Measurements from ENCODE around the gene PIK3AP1. TPM values are rescaled to one million over a fixed set of nuclear protein-coding genes. Genes with fewer than 3 reads are reported as not detected.

Gene PIK3AP1
- total and polyA plus RNA-seq, 2 of the 13 experiments (the other 11 are each of a cell fraction or from before 2014, with no cell fraction given) = 3.6 to 13.8 TPM

Small RNA genes lying within 50 kb of the gene (small RNA-seq; reads per million reads assigned to genes)
- gene RNA5SP324 (ENCODE audit: insufficient read depth in 2 of 3, insufficient read length in 3 of 3, low read depth in 2 of 3, low replicate concordance in 1 of 3) = 0 reads per million in 3 experiments
- gene RNU6-1274P (ENCODE audit: insufficient read depth in 2 of 3, insufficient read length in 3 of 3, low read depth in 2 of 3, low replicate concordance in 1 of 3) = 0.10 to 0.97 (median 0.65) reads per million in 3 experiments

Other genes starting within 250 kb of the PIK3AP1 start
- gene TLL2, start 206.6 kb downstream of the PIK3AP1 start, total RNA-seq (2016; rRNA removed; fragmentation: Illumina TruSeq; extraction: Trizol) = 0.09 TPM in 1 of 2 replicates, not detected in the other
- 0.01 TPM in 1 of 2 replicates, not detected in the other for gene TLL2, start 206.6 kb downstream of the PIK3AP1 start, polyA plus RNA-seq (2011; rRNA removed)
- gene TM9SF3, start 133.5 kb downstream of the PIK3AP1 start, total RNA-seq (2016; rRNA removed; fragmentation: Illumina TruSeq; extraction: Trizol) = 86.8 and 120 TPM in 2 replicates
- 38.4 and 43.8 TPM in 2 replicates for gene TM9SF3, start 133.5 kb downstream of the PIK3AP1 start, polyA plus RNA-seq (2011; rRNA removed)
- gene LCOR, start 111.8 kb upstream of the PIK3AP1 start, total RNA-seq (2016; rRNA removed; fragmentation: Illumina TruSeq; extraction: Trizol) = 23.7 and 42.0 TPM in 2 replicates
- gene LCOR, start 111.8 kb upstream of the PIK3AP1 start, polyA plus RNA-seq (2011; rRNA removed) = 11.3 and 12.4 TPM in 2 replicates